Esophagus muscularis mucosa (tissue), 4 donors: ENCODE results near the gene ABHD17C.

Source experiments
- EP300 ChIP-seq: sonication (generic); formaldehyde crosslinking; IDR thresholded peaks from one replicate; pipeline ENCODE4 v1.6.1; 2017; ENCODE audit warnings: antibody characterized with exemption
- POLR2A ChIP-seq: fragments of 450-650 bp; IDR thresholded peaks from one replicate; pipeline ENCODE4 v1.6.1; 2017; ENCODE audit warnings: antibody characterized with exemption, moderate library complexity, mild to moderate bottlenecking, low read depth
- POLR2AphosphoS5 ChIP-seq, 2 donors: sonication (generic); formaldehyde crosslinking; IDR thresholded peaks; one replicate each; pipeline ENCODE4 v1.6.1; 2017; ENCODE audit warnings: antibody characterized with exemption in 2 of 2
- TF ChIP-seq, protein P1 (sequence below), 3 experiments: fragments of 200-600 bp in 2 of 3; fragments of 450-650 bp in 1 of 3; sonication (generic) in 2 of 3; IDR thresholded peaks; one replicate each; pipeline ENCODE4 v1.5.1; 2017 to 2019; ENCODE audit warnings: antibody characterized with exemption in 3 of 3, mild to moderate bottlenecking in 2 of 3, moderate library complexity in 1 of 3

GRCh38 chr15:80732818-80733217 lies 37.7 kb downstream of the ABHD17C start:
- TF ChIP-seq, protein P1, sequence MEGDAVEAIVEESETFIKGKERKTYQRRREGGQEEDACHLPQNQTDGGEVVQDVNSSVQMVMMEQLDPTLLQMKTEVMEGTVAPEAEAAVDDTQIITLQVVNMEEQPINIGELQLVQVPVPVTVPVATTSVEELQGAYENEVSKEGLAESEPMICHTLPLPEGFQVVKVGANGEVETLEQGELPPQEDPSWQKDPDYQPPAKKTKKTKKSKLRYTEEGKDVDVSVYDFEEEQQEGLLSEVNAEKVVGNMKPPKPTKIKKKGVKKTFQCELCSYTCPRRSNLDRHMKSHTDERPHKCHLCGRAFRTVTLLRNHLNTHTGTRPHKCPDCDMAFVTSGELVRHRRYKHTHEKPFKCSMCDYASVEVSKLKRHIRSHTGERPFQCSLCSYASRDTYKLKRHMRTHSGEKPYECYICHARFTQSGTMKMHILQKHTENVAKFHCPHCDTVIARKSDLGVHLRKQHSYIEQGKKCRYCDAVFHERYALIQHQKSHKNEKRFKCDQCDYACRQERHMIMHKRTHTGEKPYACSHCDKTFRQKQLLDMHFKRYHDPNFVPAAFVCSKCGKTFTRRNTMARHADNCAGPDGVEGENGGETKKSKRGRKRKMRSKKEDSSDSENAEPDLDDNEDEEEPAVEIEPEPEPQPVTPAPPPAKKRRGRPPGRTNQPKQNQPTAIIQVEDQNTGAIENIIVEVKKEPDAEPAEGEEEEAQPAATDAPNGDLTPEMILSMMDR (IDR thresholded peaks at IDR 0.05): no peak
- TF ChIP-seq POLR2AphosphoS5 (IDR thresholded peaks at IDR 0.05) (no peak), POLR2A (no peak), EP300 (no peak)
